Muscle layer of duodenum (tissue), 2 donors: ENCODE results near the gene RAB12.

Source experiments
- H3K27ac ChIP-seq: one replicate; pipeline ENCODE4 v1.7.0; 2013; ENCODE audit warnings: mild to moderate bottlenecking, low read length
- H3K27me3 ChIP-seq: one replicate; pipeline ENCODE4 v1.7.0; 2013; ENCODE audit warnings: low read depth, mild to moderate bottlenecking, control low read depth, low read length
- H3K36me3 ChIP-seq, 2 donors: one replicate each; pipeline ENCODE4 v1.7.0; 2013; ENCODE audit warnings: low read length in 2 of 2, control low read depth in 1 of 2, mild to moderate bottlenecking in 1 of 2; ENCODE audit not compliant: insufficient read depth in 2 of 2, control insufficient read depth in 1 of 2
- H3K4me1 ChIP-seq, 2 donors: one replicate each; pipeline ENCODE4 v1.7.0; 2013; ENCODE audit warnings: low read length in 2 of 2, mild to moderate bottlenecking in 2 of 2, control low read depth in 1 of 2, moderate library complexity in 1 of 2; ENCODE audit not compliant: insufficient read depth in 2 of 2, control insufficient read depth in 1 of 2
- H3K4me3 ChIP-seq, 2 donors: one replicate each; pipeline ENCODE4 v1.7.0; 2013; ENCODE audit warnings: low read length in 2 of 2, low read depth in 1 of 2, mild to moderate bottlenecking in 1 of 2
- H3K9me3 ChIP-seq, 2 donors: one replicate each; pipeline ENCODE4 v1.7.0; 2013; ENCODE audit warnings: low read length in 2 of 2, control low read depth in 1 of 2, mild to moderate bottlenecking in 1 of 2; ENCODE audit not compliant: control insufficient read depth in 1 of 2
- donor health status: healthy.

The RAB12 gene

GRCh38 chr18:8654503-8655451 lies 45.5 kb downstream of the RAB12 start:
- Histone ChIP-seq H3K4me1 (no peaks in the 10 kb centered on the region), H3K27me3 (no peaks in the 10 kb centered on the region), H3K27ac (no peak overlapping the region), H3K36me3 (no peaks in the 10 kb centered on the region), H3K4me3 (no peak overlapping the region), H3K9me3 (no peaks in the 10 kb centered on the region)

- no peaks in the 10 kb centered on the region for H3K9me3 ChIP-seq
- H3K4me1 ChIP-seq = no peaks in the 10 kb centered on the region
- H3K4me3 ChIP-seq = no peak overlapping the region
- H3K36me3 ChIP-seq = no peaks in the 10 kb centered on the region
- H3K27me3 ChIP-seq = no peaks in the 10 kb centered on the region
- no peak overlapping the region for H3K27ac ChIP-seq
Measured at GRCh38 chr18:8656232-8656631, 47.0 kb downstream of the RAB12 start.

- Histone ChIP-seq H3K27me3 (no peaks in the 10 kb centered on the region), H3K4me3 (no peak overlapping the region), H3K9me3 (no peaks in the 10 kb centered on the region), H3K4me1 (no peaks in the 10 kb centered on the region), H3K36me3 (no peaks in the 10 kb centered on the region), H3K27ac (no peak overlapping the region)
Measured at GRCh38 chr18:8657050-8657820, 48.0 kb downstream of the RAB12 start.

GRCh38 chr18:8657873-8658470 lies 48.7 kb downstream of the RAB12 start:
- no peak overlapping the region for H3K4me3 ChIP-seq
- no peak overlapping the region for H3K27ac ChIP-seq
- H3K4me1 ChIP-seq = no peaks in the 10 kb centered on the region
- H3K27me3 ChIP-seq = no peaks in the 10 kb centered on the region
- no peaks in the 10 kb centered on the region for H3K36me3 ChIP-seq
- H3K9me3 ChIP-seq = no peaks in the 10 kb centered on the region

- Histone ChIP-seq H3K4me3 (no peak overlapping the region), H3K36me3 (no peaks in the 10 kb centered on the region)
Measured at GRCh38 chr18:8658858-8659485, 49.7 kb downstream of the RAB12 start.

GRCh38 chr18:8659609-8660242 lies 50.5 kb downstream of the RAB12 start:
- no peaks in the 10 kb centered on the region for H3K36me3 ChIP-seq
- H3K4me1 ChIP-seq = no peaks in the 10 kb centered on the region
- H3K27ac ChIP-seq = no peak overlapping the region
- H3K9me3 ChIP-seq = no peaks in the 10 kb centered on the region
- H3K27me3 ChIP-seq = no peaks in the 10 kb centered on the region
- no peak overlapping the region for H3K4me3 ChIP-seq

More at GRCh38 chr18:8658858-8659485, 49.7 kb downstream of the RAB12 start:
- Histone ChIP-seq H3K4me1 (no peaks in the 10 kb centered on the region), H3K27ac (no peak overlapping the region), H3K27me3 (no peaks in the 10 kb centered on the region), H3K9me3 (no peaks in the 10 kb centered on the region)

- H3K36me3 ChIP-seq = no peaks in the 10 kb centered on the region
Measured at GRCh38 chr18:8660316-8660715, 51.1 kb downstream of the RAB12 start.

GRCh38 chr18:8661754-8662559 lies 52.7 kb downstream of the RAB12 start:
- H3K4me1 ChIP-seq = no peaks in the 10 kb centered on the region
- no peak overlapping the region for H3K27ac ChIP-seq

More at GRCh38 chr18:8660316-8660715, 51.1 kb downstream of the RAB12 start:
- H3K27ac ChIP-seq = no peak overlapping the region
- H3K4me1 ChIP-seq = no peaks in the 10 kb centered on the region
- no peaks in the 10 kb centered on the region for H3K27me3 ChIP-seq
- no peaks in the 10 kb centered on the region for H3K9me3 ChIP-seq
- H3K4me3 ChIP-seq = no peak overlapping the region

GRCh38 chr18:8662560-8663255 lies 53.5 kb downstream of the RAB12 start:
- Histone ChIP-seq H3K9me3 (no peaks in the 10 kb centered on the region), H3K27ac (no peak overlapping the region), H3K4me3 (no peak overlapping the region), H3K27me3 (no peaks in the 10 kb centered on the region), H3K36me3 (no peaks in the 10 kb centered on the region), H3K4me1 (no peaks in the 10 kb centered on the region)

More at GRCh38 chr18:8661754-8662559, 52.7 kb downstream of the RAB12 start:
- H3K4me3 ChIP-seq = no peak overlapping the region
- no peaks in the 10 kb centered on the region for H3K9me3 ChIP-seq
- no peaks in the 10 kb centered on the region for H3K36me3 ChIP-seq
- no peaks in the 10 kb centered on the region for H3K27me3 ChIP-seq

GRCh38 chr18:8667846-8668245 lies 58.6 kb downstream of the RAB12 start:
- H3K27ac ChIP-seq = no peak overlapping the region
- H3K4me1 ChIP-seq = no peaks in the 10 kb centered on the region
- no peaks in the 10 kb centered on the region for H3K36me3 ChIP-seq
- no peak overlapping the region for H3K4me3 ChIP-seq
- H3K27me3 ChIP-seq = no peaks in the 10 kb centered on the region
- no peaks in the 10 kb centered on the region for H3K9me3 ChIP-seq
